WI38 (cell line): ENCODE measurements around the gene ANTKMT.

Experiments
- H3K4me3 ChIP-seq: 2 replicates; pipeline ENCODE4 v1.5.1; 2011; ENCODE audit warnings: low read depth, mild to moderate bottlenecking, control low read depth, low read length
- TF ChIP-seq, protein P1 (sequence below): IDR thresholded peaks from 2 replicates; pipeline ENCODE4 v1.5.1; 2012; ENCODE audit warnings: low read depth, mild to moderate bottlenecking, control low read depth, low read length

Gene ANTKMT

DNA sequence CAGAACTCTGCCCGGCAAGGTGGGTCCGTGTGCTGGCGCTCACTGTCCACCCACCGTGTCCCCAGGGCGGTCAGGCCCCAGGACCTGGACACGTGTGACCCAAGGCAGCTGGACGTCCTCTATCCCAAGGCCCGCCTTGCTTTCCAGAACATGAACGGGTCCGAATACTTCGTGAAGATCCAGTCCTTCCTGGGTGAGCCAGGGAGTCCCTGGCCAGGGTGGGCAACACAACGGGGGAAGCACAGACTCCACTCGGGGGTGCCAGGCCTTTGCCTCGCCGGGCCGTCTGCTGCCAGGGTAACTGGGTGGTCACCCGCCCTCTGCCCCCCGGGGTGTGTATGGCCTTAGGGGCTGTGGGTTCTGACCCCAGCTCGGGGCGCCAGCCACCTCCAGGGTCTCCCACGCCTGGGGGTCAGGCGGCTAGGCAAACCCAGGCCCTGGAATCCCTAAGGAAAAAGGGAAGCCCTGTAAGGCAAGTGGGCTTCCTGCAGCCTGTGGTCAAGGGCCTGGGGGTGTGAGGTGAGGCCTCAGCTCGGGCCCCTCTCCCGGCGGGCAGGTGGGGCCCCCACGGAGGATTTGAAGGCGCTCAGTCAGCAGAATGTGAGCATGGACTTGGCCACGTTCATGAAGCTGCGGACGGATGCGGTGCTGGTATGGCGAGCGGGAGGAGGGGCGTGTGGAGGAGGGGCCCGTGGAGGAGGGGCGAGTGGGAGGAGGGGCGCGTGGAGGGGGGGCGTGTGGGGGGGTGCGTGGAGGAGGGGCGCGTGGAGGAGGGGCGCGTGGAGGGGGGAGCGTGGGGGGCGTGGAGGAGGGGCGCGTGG is 46.1 kb downstream of the ANTKMT start:
- TF ChIP-seq, protein P1, sequence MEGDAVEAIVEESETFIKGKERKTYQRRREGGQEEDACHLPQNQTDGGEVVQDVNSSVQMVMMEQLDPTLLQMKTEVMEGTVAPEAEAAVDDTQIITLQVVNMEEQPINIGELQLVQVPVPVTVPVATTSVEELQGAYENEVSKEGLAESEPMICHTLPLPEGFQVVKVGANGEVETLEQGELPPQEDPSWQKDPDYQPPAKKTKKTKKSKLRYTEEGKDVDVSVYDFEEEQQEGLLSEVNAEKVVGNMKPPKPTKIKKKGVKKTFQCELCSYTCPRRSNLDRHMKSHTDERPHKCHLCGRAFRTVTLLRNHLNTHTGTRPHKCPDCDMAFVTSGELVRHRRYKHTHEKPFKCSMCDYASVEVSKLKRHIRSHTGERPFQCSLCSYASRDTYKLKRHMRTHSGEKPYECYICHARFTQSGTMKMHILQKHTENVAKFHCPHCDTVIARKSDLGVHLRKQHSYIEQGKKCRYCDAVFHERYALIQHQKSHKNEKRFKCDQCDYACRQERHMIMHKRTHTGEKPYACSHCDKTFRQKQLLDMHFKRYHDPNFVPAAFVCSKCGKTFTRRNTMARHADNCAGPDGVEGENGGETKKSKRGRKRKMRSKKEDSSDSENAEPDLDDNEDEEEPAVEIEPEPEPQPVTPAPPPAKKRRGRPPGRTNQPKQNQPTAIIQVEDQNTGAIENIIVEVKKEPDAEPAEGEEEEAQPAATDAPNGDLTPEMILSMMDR: no peak
- H3K4me3 ChIP-seq: no peak overlapping the region

DNA sequence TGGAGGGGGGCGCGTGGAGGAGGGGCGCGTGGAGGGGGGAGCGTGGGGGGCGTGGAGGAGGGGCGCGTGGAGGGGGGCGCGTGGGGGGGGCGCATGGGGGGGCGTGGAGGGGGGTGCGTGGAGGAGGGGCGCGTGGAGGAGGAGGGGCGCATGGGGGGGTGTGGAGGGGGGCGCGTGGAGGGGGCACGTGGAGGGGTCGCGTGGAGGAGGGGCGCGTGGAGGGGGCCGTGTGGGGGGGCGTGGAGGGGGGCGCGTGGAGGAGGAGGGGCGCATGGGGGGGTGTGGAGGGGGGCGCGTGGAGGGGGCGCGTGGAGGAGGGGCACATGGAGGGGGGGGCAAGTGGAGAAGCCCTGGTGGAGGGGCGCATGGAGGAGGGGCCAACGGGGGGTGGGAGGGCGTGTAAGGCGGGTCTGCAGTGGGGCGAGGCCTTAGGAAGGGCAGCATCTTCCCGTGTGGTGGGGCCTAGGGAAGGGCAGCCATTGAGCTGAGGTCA is 46.8 kb downstream of the ANTKMT start:
- H3K4me3 ChIP-seq: no peak overlapping the region
- TF ChIP-seq, protein P1: no peak

DNA sequence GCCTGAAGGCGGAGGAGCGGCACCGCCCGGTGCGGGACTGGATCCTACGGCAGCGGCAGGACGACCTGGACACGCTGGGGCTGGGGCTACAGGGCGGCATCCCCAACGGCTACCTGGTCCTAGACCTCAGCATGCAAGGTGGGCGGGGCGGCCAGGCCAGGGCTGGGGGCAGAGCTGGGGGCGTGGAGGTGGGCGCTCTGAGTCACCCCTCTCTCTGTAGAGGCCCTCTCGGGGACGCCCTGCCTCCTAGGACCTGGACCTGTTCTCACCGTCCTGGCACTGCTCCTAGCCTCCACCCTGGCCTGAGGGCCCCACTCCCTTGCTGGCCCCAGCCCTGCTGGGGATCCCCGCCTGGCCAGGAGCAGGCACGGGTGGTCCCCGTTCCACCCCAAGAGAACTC is 47.5 kb downstream of the ANTKMT start:
- TF ChIP-seq, protein P1: no peak
- H3K4me3 ChIP-seq: no peak overlapping the region

DNA sequence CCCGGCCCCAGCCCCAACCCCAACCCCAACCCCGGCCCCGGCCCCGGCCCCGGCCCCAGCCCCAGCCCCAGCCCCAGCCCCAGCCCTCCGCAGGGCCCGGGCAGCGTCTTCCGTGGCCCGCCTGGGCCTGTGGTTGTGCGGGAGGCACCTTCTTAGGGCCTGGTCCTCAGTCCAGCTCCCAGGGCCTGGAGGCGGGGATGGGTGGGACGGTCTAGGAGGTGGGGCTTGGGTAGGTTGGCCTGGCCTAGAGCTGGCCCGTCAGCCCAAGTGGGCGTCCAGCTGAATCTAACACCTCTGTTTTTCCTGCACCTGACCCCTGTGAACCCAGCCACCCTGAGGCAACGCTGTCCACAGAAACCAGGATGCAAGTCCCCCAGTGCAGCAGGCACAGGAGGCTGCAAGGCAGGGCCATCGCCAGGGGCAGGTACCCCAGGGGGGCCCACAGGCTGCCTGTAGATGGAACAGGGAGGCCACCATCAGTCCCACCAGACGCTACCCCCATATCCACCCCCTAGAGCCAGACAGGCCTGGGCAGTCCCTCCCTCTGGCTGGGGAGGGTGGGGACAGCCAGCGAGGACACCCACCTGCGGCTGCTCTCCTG is 48.3 kb downstream of the ANTKMT start:
- TF ChIP-seq, protein P1: no peak
- no peak overlapping the region for H3K4me3 ChIP-seq

GRCh38 chr16:769934-770333 is 49.0 kb downstream of the ANTKMT start:
- no peak overlapping the region for H3K4me3 ChIP-seq
- TF ChIP-seq, protein P1: no peak

DNA sequence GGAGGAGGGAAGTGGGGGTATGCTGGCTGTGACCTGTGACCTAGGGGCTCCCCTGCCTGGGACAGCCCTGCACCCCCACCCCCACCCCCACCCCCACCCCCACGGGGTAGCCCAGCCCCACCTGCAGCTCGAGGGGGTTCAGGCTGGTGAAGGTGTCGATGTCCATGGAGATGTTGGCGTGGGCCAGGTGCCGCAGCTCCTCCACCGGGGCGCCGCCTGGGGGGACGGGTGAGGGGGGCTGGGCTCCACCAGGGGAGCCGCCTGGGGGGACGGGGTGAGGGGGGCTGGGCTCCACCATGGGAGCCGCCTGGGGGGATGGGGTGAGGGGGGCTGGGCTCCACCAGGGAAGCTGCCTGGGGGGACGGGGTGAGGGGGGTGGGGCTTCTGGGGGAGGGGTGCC is 49.5 kb downstream of the ANTKMT start:
- TF ChIP-seq, protein P1: no peak
- H3K4me3 ChIP-seq: no peak overlapping the region
